GM21526 (cell line): ENCODE measurements around the gene NIPSNAP3A.
A peak's percentile ranks its signal among the peaks of the same experiment; 100 is the strongest.

Experiments used
- ATAC-seq: cut with Tn5 transposase; IDR thresholded peaks from one replicate; pipeline ENCODE4 v1.9.1; 2021; ENCODE audit warnings: moderate library complexity; ENCODE audit not compliant: unreplicated experiment, low FRiP score

NIPSNAP3A gene

GRCh38 chr9:104774132-104774531 is 26.6 kb downstream of the NIPSNAP3A start:
- no peak for ATAC-seq

GRCh38 chr9:104774831-104775573 is 27.5 kb downstream of the NIPSNAP3A start:
- ATAC-seq, result peak; percentile 94

- peak; percentile 69 for ATAC-seq
Measured at GRCh38 chr9:104775574-104775936, 28.1 kb downstream of the NIPSNAP3A start.

GRCh38 chr9:104775976-104776375 is 28.5 kb downstream of the NIPSNAP3A start:
- no peak for ATAC-seq

- ATAC-seq, result no peak
Measured at GRCh38 chr9:104776797-104777196, 29.3 kb downstream of the NIPSNAP3A start.

- no peak for ATAC-seq
Measured at GRCh38 chr9:104778802-104779201, 31.3 kb downstream of the NIPSNAP3A start.

- ATAC-seq, result no peak
Measured at GRCh38 chr9:104779334-104779733, 31.9 kb downstream of the NIPSNAP3A start.

GRCh38 chr9:104779946-104780535 is 32.6 kb downstream of the NIPSNAP3A start:
- ATAC-seq, result no peak

GRCh38 chr9:104780796-104781395 is 33.4 kb downstream of the NIPSNAP3A start:
- ATAC-seq, result no peak

- no peak for ATAC-seq
Measured at GRCh38 chr9:104783588-104783987, 36.1 kb downstream of the NIPSNAP3A start.

GRCh38 chr9:104784098-104784497 is 36.6 kb downstream of the NIPSNAP3A start:
- ATAC-seq, result peak; percentile 83

GRCh38 chr9:104786293-104786692 is 38.8 kb downstream of the NIPSNAP3A start:
- ATAC-seq, result no peak

GRCh38 chr9:104787306-104788015 is 40.0 kb downstream of the NIPSNAP3A start:
- ATAC-seq, result no peak

GRCh38 chr9:104788251-104788650 is 40.8 kb downstream of the NIPSNAP3A start:
- no peak for ATAC-seq

GRCh38 chr9:104794070-104794469 is 46.6 kb downstream of the NIPSNAP3A start:
- no peak for ATAC-seq

- ATAC-seq, result no peak
Measured at GRCh38 chr9:104795082-104795481, 47.6 kb downstream of the NIPSNAP3A start.

GRCh38 chr9:104795857-104796256 is 48.4 kb downstream of the NIPSNAP3A start:
- no peak for ATAC-seq

GRCh38 chr9:104798209-104798995 is 50.9 kb downstream of the NIPSNAP3A start:
- ATAC-seq, result no peak

- ATAC-seq, result no peak
Measured at GRCh38 chr9:104800068-104800785, 52.7 kb downstream of the NIPSNAP3A start.

GRCh38 chr9:104802110-104802509 is 54.6 kb downstream of the NIPSNAP3A start:
- no peak for ATAC-seq
